GM23338 (cell line): ENCODE results near the gene SLC38A9. TPM values are rescaled to one million over a fixed set of nuclear protein-coding genes. Genes with fewer than 3 reads are reported as not detected.

Source experiments
- ATAC-seq: fragments of 200-7000 bp; cut with Tn5 transposase; 3 replicates; pipeline ENCODE4 v1.9.1; 2020
- DNase-seq: peaks from one replicate; pipeline ENCODE4 v3.0.0-alpha.2; 2015; ENCODE audit warnings: low spot score
- H2AFZ ChIP-seq: fragments of 200-600 bp; sonication (generic); 2 replicates; pipeline ENCODE4 v1.8.0; 2016; ENCODE audit warnings: antibody characterized with exemption, mild to moderate bottlenecking, moderate library complexity
- H3F3A ChIP-seq: fragments of 200-600 bp; sonication (generic); replicated peaks from 2 replicates; pipeline ENCODE4 v1.8.0; 2017; ENCODE audit warnings: antibody characterized with exemption, mixed run types, low read depth
- H3K27ac ChIP-seq: fragments of 200-600 bp; sonication (generic); 2 replicates; pipeline ENCODE4 v1.6.1; 2016; ENCODE audit warnings: low read depth
- H3K27me3 ChIP-seq: fragments of 200-600 bp; sonication (generic); 2 replicates; pipeline ENCODE4 v1.8.0; 2016; ENCODE audit warnings: mild to moderate bottlenecking, mixed run types, moderate library complexity; ENCODE audit not compliant: insufficient read depth
- H3K36me3 ChIP-seq: fragments of 200-600 bp; sonication (generic); 2 replicates; pipeline ENCODE4 v1.8.0; 2016; ENCODE audit warnings: mild to moderate bottlenecking; ENCODE audit not compliant: insufficient read depth
- H3K4me1 ChIP-seq: fragments of 200-600 bp; sonication (generic); 2 replicates; pipeline ENCODE4 v1.8.0; 2016; ENCODE audit warnings: mild to moderate bottlenecking, moderate library complexity; ENCODE audit not compliant: insufficient read depth
- H3K4me2 ChIP-seq: fragments of 200-600 bp; sonication (generic); 2 replicates; pipeline ENCODE4 v1.7.1; 2017; ENCODE audit warnings: mixed run types
- H3K4me3 ChIP-seq: fragments of 200-600 bp; sonication (generic); 2 replicates; pipeline ENCODE4 v1.6.1; 2016; ENCODE audit warnings: mixed run types
- H3K79me2 ChIP-seq: fragments of 200-600 bp; sonication (generic); replicated peaks from 2 replicates; pipeline ENCODE4 v1.8.0; 2017; ENCODE audit warnings: mild to moderate bottlenecking; ENCODE audit not compliant: insufficient read depth
- H3K9me2 ChIP-seq: fragments of 200-600 bp; sonication (generic); 2 replicates; pipeline ENCODE4 v1.8.0; 2017; ENCODE audit not compliant: insufficient read depth
- H4K20me1 ChIP-seq: fragments of 200-600 bp; sonication (generic); replicated peaks from 2 replicates; pipeline ENCODE4 v1.8.0; 2017; ENCODE audit warnings: mild to moderate bottlenecking; ENCODE audit not compliant: insufficient read depth
- H3K27ac Mint-ChIP-seq: 2 replicates; pipeline ENCODE4 v1.8.0; 2020; ENCODE audit warnings: inconsistent platforms, mild to moderate bottlenecking, moderate library complexity, mixed read lengths
- H3K27me3 Mint-ChIP-seq: 3 replicates; pipeline ENCODE4 v1.8.0; 2022; ENCODE audit warnings: low read depth, mild to moderate bottlenecking, moderate library complexity, mixed read lengths, inconsistent platforms; ENCODE audit not compliant: insufficient read depth, poor library complexity
- H3K36me3 Mint-ChIP-seq: 3 replicates; pipeline ENCODE4 v1.8.0; 2021; ENCODE audit warnings: low read depth, mild to moderate bottlenecking, inconsistent platforms, moderate library complexity, mixed read lengths
- H3K4me1 Mint-ChIP-seq: 3 replicates; pipeline ENCODE4 v1.8.0; 2020; ENCODE audit warnings: mild to moderate bottlenecking, inconsistent platforms, mixed read lengths
- H3K4me3 Mint-ChIP-seq: 3 replicates; pipeline ENCODE4 v1.8.0; 2021; ENCODE audit warnings: moderate library complexity, mild to moderate bottlenecking, inconsistent platforms, mixed read lengths
- H3K9me3 Mint-ChIP-seq: 3 replicates; pipeline ENCODE4 v1.8.0; 2020; ENCODE audit warnings: moderate library complexity, mild to moderate bottlenecking, inconsistent platforms, mixed read lengths
- CREB1 ChIP-seq: fragments of 250-450 bp; sonication (Bioruptor Pico); IDR thresholded peaks from 2 replicates; pipeline ENCODE4 v1.5.0; 2020; ENCODE audit warnings: low read depth, mild to moderate bottlenecking, moderate library complexity
- EZH2 ChIP-seq: fragments of 200-600 bp; sonication (generic); IDR thresholded peaks from one replicate; pipeline ENCODE4 v1.8.0; 2017; ENCODE audit warnings: antibody characterized with exemption, mild to moderate bottlenecking, low read depth; ENCODE audit not compliant: unreplicated experiment
- EZH2phosphoT487 ChIP-seq: fragments of 200-600 bp; sonication (generic); IDR thresholded peaks from one replicate; pipeline ENCODE4 v1.8.1; 2018; ENCODE audit warnings: antibody characterized with exemption; ENCODE audit not compliant: unreplicated experiment
- NANOG ChIP-seq: IDR thresholded peaks from 2 replicates; pipeline ENCODE4 v1.6.1; 2016; ENCODE audit warnings: antibody characterized with exemption, borderline replicate concordance
- POLR2AphosphoS5 ChIP-seq: IDR thresholded peaks from 2 replicates; pipeline ENCODE4 v1.6.1; 2016; ENCODE audit warnings: antibody characterized with exemption, low read depth
- STAT1 ChIP-seq: IDR thresholded peaks from one replicate; pipeline ENCODE4 v1.6.1; 2016; ENCODE audit warnings: antibody characterized with exemption; ENCODE audit not compliant: unreplicated experiment
- ZNF114 ChIP-seq: fragments of 250-450 bp; sonication (Bioruptor Pico); IDR thresholded peaks from 2 replicates; pipeline ENCODE4 v1.5.0; 2020; ENCODE audit warnings: mild to moderate bottlenecking, moderate library complexity
- polyA plus RNA-seq: library from polyadenylated mRNA; unstranded; fragments of >200 nt; fragmentation: Nextera tagmentation; extraction: Ambion mirVana; gene quantifications from 2 replicates; pipeline ENCODE4 v1.2.1, GENCODE V29; 2016
- total RNA-seq: library from RNA; depleted of rRNA; stranded (reverse); fragments of >200 nt; shearing (Covaris generic); gene quantifications from 2 replicates; pipeline ENCODE4 v1.2.3, GENCODE V29; 2014
- TF ChIP-seq, protein P1 (sequence below): IDR thresholded peaks from one replicate; pipeline ENCODE4 v1.6.1; 2018; ENCODE audit warnings: antibody characterized with exemption; ENCODE audit not compliant: unreplicated experiment
- TF ChIP-seq, protein P2 (sequence below): IDR thresholded peaks from 2 replicates; pipeline ENCODE4 v1.6.1; 2016; ENCODE audit warnings: antibody characterized with exemption
- TF ChIP-seq, protein P3 (sequence below), 2 experiments: fragments of 200-600 bp in 1 of 2; sonication (generic) in 1 of 2; conservative IDR thresholded peaks; 2 replicates each; pipeline versions ENCODE4 v1.5.1 to v1.6.1; 2016 to 2017; ENCODE audit warnings: antibody characterized with exemption in 2 of 2, low read depth in 2 of 2, mild to moderate bottlenecking in 2 of 2, moderate library complexity in 1 of 2
- TF ChIP-seq, protein P4 (sequence below): fragments of 250-450 bp; sonication (Bioruptor Pico); IDR thresholded peaks from 2 replicates; pipeline ENCODE4 v1.5.0; 2020; ENCODE audit warnings: mild to moderate bottlenecking, moderate library complexity

SLC38A9 gene
- total and polyA plus RNA-seq, 2 experiments from 2014 or later = 30.8 to 64.8 TPM

DNA sequence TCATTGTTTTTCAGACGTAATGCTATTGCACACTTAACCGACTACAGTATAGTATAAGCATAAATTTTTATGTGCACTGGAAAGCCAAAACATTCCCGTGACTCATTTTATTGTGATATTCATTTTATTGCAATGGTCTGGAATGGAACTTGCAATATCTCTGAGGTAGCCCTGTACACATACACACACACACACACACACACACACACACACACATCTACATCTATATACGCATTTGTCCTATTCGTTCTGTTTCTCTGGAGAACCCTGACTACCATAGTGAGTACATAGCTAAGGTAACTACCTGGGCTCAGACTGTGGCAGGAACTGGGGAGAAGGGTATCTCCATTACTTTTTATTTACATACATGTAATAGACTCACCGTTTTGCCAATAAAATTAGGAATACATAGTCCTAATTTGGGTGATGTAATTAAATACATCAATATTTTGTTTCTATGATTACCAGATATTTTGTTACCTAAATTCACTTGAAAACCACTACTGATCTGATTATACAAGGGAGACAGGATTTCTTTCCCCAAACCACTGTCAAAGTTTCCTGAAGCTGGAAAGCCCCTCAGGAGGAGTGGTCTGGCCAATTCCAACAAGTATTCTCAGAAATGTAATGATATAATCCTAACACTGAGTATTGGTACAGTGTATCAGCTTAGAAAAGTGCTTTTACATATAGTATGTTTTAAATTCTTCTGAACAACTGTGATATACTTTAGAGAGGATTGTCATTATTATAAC is 103.4 kb downstream of the SLC38A9 start:
- Mint-ChIP-seq H3K4me3 (no peak overlapping the region), H3K27me3 (peaks cover 3% of the 10 kb centered on the region), H3K27ac (no peak overlapping the region), H3K36me3 (peaks cover 11% of the 10 kb centered on the region; the same call in 2 of the 3 replicates), H3K4me1 (peaks cover 5% of the 10 kb centered on the region), H3K9me3 (peaks cover 15% of the 10 kb centered on the region; the same call in 2 of the 3 replicates)
- Histone ChIP-seq H3K36me3 (no peaks in the 10 kb centered on the region), H2AFZ (no peak overlapping the region), H3K4me2 (no peak overlapping the region), H3F3A (no peaks in the 10 kb centered on the region), H3K27me3 (no peaks in the 10 kb centered on the region), H4K20me1 (no peaks in the 10 kb centered on the region), H3K4me1 (peaks cover under 1% of the 10 kb centered on the region; the same call in 1 of the 2 replicates), H3K79me2 (no peaks in the 10 kb centered on the region), H3K27ac (no peak overlapping the region), H3K4me3 (no peak overlapping the region), H3K9me2 (peaks cover 3% of the 10 kb centered on the region; the same call in 1 of the 2 replicates)
- TF ChIP-seq STAT1 (no peak), POLR2AphosphoS5 (no peak), CREB1 (CRISPR knock-in tag) (no peak), EZH2 (no peak), NANOG (no peak), ZNF114 (CRISPR knock-in tag) (no peak), EZH2phosphoT487 (no peak)
- TF ChIP-seq, protein P1, sequence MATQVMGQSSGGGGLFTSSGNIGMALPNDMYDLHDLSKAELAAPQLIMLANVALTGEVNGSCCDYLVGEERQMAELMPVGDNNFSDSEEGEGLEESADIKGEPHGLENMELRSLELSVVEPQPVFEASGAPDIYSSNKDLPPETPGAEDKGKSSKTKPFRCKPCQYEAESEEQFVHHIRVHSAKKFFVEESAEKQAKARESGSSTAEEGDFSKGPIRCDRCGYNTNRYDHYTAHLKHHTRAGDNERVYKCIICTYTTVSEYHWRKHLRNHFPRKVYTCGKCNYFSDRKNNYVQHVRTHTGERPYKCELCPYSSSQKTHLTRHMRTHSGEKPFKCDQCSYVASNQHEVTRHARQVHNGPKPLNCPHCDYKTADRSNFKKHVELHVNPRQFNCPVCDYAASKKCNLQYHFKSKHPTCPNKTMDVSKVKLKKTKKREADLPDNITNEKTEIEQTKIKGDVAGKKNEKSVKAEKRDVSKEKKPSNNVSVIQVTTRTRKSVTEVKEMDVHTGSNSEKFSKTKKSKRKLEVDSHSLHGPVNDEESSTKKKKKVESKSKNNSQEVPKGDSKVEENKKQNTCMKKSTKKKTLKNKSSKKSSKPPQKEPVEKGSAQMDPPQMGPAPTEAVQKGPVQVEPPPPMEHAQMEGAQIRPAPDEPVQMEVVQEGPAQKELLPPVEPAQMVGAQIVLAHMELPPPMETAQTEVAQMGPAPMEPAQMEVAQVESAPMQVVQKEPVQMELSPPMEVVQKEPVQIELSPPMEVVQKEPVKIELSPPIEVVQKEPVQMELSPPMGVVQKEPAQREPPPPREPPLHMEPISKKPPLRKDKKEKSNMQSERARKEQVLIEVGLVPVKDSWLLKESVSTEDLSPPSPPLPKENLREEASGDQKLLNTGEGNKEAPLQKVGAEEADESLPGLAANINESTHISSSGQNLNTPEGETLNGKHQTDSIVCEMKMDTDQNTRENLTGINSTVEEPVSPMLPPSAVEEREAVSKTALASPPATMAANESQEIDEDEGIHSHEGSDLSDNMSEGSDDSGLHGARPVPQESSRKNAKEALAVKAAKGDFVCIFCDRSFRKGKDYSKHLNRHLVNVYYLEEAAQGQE = no peak
- TF ChIP-seq, protein P2, sequence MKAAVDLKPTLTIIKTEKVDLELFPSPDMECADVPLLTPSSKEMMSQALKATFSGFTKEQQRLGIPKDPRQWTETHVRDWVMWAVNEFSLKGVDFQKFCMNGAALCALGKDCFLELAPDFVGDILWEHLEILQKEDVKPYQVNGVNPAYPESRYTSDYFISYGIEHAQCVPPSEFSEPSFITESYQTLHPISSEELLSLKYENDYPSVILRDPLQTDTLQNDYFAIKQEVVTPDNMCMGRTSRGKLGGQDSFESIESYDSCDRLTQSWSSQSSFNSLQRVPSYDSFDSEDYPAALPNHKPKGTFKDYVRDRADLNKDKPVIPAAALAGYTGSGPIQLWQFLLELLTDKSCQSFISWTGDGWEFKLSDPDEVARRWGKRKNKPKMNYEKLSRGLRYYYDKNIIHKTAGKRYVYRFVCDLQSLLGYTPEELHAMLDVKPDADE = no peak
- TF ChIP-seq, protein P3, sequence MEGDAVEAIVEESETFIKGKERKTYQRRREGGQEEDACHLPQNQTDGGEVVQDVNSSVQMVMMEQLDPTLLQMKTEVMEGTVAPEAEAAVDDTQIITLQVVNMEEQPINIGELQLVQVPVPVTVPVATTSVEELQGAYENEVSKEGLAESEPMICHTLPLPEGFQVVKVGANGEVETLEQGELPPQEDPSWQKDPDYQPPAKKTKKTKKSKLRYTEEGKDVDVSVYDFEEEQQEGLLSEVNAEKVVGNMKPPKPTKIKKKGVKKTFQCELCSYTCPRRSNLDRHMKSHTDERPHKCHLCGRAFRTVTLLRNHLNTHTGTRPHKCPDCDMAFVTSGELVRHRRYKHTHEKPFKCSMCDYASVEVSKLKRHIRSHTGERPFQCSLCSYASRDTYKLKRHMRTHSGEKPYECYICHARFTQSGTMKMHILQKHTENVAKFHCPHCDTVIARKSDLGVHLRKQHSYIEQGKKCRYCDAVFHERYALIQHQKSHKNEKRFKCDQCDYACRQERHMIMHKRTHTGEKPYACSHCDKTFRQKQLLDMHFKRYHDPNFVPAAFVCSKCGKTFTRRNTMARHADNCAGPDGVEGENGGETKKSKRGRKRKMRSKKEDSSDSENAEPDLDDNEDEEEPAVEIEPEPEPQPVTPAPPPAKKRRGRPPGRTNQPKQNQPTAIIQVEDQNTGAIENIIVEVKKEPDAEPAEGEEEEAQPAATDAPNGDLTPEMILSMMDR (conservative IDR thresholded peaks at IDR 0.05; ENCODE audit: low read depth in 2 of 2) = no peak
- TF ChIP-seq, protein P4, sequence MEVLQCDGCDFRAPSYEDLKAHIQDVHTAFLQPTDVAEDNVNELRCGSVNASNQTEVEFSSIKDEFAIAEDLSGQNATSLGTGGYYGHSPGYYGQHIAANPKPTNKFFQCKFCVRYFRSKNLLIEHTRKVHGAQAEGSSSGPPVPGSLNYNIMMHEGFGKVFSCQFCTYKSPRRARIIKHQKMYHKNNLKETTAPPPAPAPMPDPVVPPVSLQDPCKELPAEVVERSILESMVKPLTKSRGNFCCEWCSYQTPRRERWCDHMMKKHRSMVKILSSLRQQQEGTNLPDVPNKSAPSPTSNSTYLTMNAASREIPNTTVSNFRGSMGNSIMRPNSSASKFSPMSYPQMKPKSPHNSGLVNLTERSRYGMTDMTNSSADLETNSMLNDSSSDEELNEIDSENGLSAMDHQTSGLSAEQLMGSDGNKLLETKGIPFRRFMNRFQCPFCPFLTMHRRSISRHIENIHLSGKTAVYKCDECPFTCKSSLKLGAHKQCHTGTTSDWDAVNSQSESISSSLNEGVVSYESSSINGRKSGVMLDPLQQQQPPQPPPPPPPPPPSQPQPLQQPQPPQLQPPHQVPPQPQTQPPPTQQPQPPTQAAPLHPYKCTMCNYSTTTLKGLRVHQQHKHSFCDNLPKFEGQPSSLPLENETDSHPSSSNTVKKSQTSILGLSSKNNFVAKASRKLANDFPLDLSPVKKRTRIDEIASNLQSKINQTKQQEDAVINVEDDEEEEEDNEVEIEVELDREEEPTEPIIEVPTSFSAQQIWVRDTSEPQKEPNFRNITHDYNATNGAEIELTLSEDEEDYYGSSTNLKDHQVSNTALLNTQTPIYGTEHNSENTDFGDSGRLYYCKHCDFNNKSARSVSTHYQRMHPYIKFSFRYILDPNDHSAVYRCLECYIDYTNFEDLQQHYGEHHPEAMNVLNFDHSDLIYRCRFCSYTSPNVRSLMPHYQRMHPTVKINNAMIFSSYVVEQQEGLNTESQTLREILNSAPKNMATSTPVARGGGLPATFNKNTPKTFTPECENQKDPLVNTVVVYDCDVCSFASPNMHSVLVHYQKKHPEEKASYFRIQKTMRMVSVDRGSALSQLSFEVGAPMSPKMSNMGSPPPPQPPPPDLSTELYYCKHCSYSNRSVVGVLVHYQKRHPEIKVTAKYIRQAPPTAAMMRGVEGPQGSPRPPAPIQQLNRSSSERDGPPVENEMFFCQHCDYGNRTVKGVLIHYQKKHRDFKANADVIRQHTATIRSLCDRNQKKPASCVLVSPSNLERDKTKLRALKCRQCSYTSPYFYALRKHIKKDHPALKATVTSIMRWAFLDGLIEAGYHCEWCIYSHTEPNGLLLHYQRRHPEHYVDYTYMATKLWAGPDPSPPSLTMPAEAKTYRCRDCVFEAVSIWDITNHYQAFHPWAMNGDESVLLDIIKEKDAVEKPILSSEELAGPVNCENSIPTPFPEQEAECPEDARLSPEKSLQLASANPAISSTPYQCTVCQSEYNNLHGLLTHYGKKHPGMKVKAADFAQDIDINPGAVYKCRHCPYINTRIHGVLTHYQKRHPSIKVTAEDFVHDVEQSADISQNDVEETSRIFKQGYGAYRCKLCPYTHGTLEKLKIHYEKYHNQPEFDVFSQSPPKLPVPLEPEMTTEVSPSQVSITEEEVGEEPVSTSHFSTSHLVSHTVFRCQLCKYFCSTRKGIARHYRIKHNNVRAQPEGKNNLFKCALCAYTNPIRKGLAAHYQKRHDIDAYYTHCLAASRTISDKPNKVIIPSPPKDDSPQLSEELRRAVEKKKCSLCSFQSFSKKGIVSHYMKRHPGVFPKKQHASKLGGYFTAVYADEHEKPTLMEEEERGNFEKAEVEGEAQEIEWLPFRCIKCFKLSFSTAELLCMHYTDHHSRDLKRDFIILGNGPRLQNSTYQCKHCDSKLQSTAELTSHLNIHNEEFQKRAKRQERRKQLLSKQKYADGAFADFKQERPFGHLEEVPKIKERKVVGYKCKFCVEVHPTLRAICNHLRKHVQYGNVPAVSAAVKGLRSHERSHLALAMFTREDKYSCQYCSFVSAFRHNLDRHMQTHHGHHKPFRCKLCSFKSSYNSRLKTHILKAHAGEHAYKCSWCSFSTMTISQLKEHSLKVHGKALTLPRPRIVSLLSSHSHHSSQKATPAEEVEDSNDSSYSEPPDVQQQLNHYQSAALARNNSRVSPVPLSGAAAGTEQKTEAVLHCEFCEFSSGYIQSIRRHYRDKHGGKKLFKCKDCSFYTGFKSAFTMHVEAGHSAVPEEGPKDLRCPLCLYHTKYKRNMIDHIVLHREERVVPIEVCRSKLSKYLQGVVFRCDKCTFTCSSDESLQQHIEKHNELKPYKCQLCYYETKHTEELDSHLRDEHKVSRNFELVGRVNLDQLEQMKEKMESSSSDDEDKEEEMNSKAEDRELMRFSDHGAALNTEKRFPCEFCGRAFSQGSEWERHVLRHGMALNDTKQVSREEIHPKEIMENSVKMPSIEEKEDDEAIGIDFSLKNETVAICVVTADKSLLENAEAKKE (CRISPR knock-in tag) = no peak
- no peak for DNase-seq
- ATAC-seq = no peak
